ENCODE measurements around the gene PGAM5.

DNA sequence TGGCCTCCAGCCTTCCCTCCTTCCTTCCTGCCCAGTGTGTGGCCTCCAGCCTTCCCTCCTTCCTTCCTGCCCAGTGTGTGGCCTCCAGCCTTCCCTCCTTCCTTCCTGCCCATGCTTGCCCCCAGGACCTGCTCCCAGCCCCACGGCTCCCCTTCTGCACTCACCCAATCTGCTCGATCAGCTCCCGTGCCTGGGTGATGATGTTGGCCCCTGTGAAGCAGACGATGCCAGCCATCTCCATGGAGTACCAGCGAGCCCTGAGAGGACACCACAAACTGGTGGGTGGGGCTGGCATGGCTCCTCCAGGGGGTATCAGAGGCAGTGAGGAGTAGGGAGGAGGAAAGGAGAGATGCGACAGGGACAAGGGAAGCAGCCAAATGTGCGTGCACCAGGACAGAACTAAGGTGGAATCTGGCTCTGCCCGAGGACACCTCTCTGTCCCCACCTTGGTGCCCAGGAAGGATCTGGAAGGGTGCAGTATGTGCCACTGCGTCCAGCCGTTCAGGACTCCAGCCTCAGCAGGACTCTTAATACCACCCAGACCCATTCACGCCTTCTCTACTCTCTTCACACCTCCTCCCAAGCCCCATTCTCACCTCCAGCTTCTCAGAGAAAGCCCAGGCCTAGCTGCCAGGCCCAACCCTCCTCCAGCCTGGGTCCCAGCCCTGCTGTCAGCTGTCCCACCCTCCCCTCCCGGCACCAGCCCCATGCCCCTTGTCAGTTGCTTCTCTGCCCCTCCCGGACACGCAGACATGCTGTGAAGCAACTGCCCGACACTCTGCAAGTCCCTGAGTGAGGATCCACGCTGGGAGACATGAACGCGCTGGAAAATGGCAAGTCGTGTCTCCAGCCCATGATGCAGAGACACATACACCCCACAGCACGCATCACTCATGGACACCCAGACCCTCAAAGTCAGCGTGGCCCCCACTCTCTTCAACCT, 46.2 kb upstream of the PGAM5 start:
- TF ChIP-seq, protein P1, sequence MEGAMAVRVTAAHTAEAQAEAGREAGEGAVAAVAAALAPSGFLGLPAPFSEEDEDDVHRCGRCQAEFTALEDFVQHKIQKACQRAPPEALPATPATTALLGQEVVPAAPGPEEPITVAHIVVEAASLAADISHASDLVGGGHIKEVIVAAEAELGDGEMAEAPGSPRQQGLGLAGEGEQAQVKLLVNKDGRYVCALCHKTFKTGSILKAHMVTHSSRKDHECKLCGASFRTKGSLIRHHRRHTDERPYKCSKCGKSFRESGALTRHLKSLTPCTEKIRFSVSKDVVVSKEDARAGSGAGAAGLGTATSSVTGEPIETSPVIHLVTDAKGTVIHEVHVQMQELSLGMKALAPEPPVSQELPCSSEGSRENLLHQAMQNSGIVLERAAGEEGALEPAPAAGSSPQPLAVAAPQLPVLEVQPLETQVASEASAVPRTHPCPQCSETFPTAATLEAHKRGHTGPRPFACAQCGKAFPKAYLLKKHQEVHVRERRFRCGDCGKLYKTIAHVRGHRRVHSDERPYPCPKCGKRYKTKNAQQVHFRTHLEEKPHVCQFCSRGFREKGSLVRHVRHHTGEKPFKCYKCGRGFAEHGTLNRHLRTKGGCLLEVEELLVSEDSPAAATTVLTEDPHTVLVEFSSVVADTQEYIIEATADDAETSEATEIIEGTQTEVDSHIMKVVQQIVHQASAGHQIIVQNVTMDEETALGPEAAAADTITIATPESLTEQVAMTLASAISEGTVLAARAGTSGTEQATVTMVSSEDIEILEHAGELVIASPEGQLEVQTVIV (IDR thresholded peaks at IDR 0.05; ENCODE audit: borderline replicate concordance, partially characterized antibody): no peak
- TF ChIP-seq, protein P2, sequence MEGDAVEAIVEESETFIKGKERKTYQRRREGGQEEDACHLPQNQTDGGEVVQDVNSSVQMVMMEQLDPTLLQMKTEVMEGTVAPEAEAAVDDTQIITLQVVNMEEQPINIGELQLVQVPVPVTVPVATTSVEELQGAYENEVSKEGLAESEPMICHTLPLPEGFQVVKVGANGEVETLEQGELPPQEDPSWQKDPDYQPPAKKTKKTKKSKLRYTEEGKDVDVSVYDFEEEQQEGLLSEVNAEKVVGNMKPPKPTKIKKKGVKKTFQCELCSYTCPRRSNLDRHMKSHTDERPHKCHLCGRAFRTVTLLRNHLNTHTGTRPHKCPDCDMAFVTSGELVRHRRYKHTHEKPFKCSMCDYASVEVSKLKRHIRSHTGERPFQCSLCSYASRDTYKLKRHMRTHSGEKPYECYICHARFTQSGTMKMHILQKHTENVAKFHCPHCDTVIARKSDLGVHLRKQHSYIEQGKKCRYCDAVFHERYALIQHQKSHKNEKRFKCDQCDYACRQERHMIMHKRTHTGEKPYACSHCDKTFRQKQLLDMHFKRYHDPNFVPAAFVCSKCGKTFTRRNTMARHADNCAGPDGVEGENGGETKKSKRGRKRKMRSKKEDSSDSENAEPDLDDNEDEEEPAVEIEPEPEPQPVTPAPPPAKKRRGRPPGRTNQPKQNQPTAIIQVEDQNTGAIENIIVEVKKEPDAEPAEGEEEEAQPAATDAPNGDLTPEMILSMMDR (IDR thresholded peaks at IDR 0.05 in 2 of 3, conservative IDR thresholded peaks at IDR 0.05 in 1 of 3; ENCODE audit: control insufficient read depth in 2 of 3, extremely low read depth in 1 of 3, insufficient read depth in 1 of 3, low read depth in 3 of 3, low read length in 3 of 3): no peak
- TF ChIP-seq EZH2 (IDR thresholded peaks at IDR 0.05; ENCODE audit: borderline replicate concordance, control insufficient read depth, low read depth, low read length) (no peak), FOXK2 (IDR thresholded peaks at IDR 0.05) (no peak), EP300 (IDR thresholded peaks at IDR 0.05; ENCODE audit: borderline replicate concordance in 1 of 2, control insufficient read depth in 1 of 2, low read depth in 2 of 2, low read length in 2 of 2) (no peak), ZNF274 (IDR thresholded peaks at IDR 0.05; ENCODE audit: insufficient read depth, insufficient read length) (no peak), HCFC1 (IDR thresholded peaks at IDR 0.05; ENCODE audit: low read length) (no peak), RAD21 (IDR thresholded peaks at IDR 0.05; ENCODE audit: insufficient read depth, low read depth, low read length) (no peak), STAT3 (IDR thresholded peaks at IDR 0.05; ENCODE audit: low read depth, low read length) (no peak), SP1 (IDR thresholded peaks at IDR 0.05; ENCODE audit: low read depth, low read length) (no peak)
- TF ChIP-seq, protein P3, sequence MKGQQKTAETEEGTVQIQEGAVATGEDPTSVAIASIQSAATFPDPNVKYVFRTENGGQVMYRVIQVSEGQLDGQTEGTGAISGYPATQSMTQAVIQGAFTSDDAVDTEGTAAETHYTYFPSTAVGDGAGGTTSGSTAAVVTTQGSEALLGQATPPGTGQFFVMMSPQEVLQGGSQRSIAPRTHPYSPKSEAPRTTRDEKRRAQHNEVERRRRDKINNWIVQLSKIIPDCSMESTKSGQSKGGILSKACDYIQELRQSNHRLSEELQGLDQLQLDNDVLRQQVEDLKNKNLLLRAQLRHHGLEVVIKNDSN (IDR thresholded peaks at IDR 0.05; ENCODE audit: borderline replicate concordance, extremely low read length, insufficient read depth, low read depth, low read length): no peak
- TF ChIP-seq, protein P4, sequence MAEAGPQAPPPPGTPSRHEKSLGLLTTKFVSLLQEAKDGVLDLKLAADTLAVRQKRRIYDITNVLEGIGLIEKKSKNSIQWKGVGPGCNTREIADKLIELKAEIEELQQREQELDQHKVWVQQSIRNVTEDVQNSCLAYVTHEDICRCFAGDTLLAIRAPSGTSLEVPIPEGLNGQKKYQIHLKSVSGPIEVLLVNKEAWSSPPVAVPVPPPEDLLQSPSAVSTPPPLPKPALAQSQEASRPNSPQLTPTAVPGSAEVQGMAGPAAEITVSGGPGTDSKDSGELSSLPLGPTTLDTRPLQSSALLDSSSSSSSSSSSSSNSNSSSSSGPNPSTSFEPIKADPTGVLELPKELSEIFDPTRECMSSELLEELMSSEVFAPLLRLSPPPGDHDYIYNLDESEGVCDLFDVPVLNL (IDR thresholded peaks at IDR 0.05; ENCODE audit: low read depth, low read length): no peak
- TF ChIP-seq, protein P5, sequence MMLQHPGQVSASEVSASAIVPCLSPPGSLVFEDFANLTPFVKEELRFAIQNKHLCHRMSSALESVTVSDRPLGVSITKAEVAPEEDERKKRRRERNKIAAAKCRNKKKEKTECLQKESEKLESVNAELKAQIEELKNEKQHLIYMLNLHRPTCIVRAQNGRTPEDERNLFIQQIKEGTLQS (IDR thresholded peaks at IDR 0.05; ENCODE audit: borderline replicate concordance, extremely low read depth, low read depth, low read length): no peak
- TF ChIP-seq, protein P6, sequence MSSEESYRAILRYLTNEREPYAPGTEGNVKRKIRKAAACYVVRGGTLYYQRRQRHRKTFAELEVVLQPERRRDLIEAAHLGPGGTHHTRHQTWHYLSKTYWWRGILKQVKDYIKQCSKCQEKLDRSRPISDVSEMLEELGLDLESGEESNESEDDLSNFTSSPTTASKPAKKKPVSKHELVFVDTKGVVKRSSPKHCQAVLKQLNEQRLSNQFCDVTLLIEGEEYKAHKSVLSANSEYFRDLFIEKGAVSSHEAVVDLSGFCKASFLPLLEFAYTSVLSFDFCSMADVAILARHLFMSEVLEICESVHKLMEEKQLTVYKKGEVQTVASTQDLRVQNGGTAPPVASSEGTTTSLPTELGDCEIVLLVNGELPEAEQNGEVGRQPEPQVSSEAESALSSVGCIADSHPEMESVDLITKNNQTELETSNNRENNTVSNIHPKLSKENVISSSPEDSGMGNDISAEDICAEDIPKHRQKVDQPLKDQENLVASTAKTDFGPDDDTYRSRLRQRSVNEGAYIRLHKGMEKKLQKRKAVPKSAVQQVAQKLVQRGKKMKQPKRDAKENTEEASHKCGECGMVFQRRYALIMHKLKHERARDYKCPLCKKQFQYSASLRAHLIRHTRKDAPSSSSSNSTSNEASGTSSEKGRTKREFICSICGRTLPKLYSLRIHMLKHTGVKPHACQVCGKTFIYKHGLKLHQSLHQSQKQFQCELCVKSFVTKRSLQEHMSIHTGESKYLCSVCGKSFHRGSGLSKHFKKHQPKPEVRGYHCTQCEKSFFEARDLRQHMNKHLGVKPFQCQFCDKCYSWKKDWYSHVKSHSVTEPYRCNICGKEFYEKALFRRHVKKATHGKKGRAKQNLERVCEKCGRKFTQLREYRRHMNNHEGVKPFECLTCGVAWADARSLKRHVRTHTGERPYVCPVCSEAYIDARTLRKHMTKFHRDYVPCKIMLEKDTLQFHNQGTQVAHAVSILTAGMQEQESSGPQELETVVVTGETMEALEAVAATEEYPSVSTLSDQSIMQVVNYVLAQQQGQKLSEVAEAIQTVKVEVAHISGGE (CRISPR knock-in tag; IDR thresholded peaks at IDR 0.05): no peak

Data from GM12878 (cell line).